Fibroblast of pulmonary artery (primary cell): Measurements from ENCODE around the gene RPTOR.
"Not testable (repeated sequence)": the region's sequence is repeated elsewhere in the genome, so short reads cannot be mapped to it uniquely, and the experiment has no call there.

Source experiments
- DNase-seq: peaks from one replicate; pipeline ENCODE4 v3.0.0-alpha.2; 2010; ENCODE audit warnings: low read depth
- H3K4me3 ChIP-seq: replicated peaks from 2 replicates; pipeline ENCODE4 v1.5.1; 2011; ENCODE audit warnings: low read depth, mild to moderate bottlenecking, control low read depth, low read length, moderate library complexity
- TF ChIP-seq, protein P1 (sequence below): IDR thresholded peaks from 2 replicates; pipeline ENCODE4 v1.5.1; 2011; ENCODE audit warnings: mild to moderate bottlenecking, control low read depth, low read length, inconsistent platforms; ENCODE audit errors: missing control alignments

RPTOR gene

DNA sequence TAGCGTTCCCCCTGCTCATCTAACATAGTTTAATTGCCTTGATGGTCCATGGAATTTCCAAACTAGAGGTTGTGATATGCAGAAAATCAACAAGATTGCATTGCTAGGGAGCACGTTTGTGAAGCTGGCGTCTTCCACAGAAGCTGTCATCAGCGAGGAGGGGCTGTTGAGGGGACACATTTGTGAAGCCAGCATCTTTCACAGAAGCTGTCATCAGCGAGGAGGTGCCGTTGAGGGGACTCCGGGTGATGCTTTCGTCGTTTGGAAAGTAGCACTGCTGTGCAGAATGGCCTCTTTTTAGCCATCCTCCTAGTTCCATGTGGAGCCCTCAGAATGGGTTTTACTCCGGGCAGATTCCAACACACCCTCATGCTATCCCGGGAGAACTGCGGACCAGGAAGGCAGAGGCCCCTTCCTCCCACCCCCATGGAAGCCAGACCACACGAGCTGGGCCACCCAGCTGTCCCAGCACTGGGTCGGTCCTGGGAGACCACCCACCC, 327.4 kb downstream of the RPTOR start:
- no peak overlapping the region for H3K4me3 ChIP-seq
- TF ChIP-seq, protein P1, sequence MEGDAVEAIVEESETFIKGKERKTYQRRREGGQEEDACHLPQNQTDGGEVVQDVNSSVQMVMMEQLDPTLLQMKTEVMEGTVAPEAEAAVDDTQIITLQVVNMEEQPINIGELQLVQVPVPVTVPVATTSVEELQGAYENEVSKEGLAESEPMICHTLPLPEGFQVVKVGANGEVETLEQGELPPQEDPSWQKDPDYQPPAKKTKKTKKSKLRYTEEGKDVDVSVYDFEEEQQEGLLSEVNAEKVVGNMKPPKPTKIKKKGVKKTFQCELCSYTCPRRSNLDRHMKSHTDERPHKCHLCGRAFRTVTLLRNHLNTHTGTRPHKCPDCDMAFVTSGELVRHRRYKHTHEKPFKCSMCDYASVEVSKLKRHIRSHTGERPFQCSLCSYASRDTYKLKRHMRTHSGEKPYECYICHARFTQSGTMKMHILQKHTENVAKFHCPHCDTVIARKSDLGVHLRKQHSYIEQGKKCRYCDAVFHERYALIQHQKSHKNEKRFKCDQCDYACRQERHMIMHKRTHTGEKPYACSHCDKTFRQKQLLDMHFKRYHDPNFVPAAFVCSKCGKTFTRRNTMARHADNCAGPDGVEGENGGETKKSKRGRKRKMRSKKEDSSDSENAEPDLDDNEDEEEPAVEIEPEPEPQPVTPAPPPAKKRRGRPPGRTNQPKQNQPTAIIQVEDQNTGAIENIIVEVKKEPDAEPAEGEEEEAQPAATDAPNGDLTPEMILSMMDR, result no peak

DNA sequence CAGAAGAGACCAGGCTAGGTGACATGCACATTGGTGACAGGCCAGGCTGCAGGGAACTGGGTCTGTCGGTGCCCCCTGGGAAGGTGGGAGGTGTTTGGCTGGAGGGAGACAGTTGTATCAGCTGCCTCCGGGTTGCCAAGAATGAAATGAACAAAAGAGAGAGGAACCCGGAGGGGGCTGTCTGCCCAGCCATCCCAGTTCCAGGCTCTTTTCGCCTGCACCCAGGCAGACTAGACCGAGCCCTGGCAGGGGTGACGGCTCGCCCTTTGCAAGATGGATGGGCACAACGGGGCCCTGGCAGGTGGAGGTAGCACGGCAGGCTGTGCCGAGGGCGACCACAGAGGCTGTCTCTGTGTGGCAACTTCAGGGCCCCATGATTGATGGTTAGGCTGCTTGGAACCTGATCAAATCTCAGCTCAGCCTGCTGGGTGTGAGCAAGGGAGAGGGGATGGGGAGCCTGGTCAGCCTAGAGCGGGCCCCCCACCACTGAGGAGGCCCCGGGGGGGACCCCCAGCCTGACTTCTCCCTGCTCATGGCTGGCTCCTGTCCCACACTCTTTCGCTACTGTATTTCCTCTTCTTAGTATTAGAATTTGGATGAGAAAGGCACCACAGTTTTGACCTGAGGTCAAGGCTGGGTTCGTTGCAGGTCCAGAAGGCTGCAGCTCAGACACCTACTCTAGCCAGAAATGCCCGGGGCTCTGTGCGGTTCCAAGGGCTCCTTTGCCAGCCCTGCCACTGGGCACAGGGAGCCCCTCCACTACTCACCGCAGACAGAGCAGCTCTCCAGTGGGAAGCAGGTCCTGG, 328.1 kb downstream of the RPTOR start:
- TF ChIP-seq, protein P1, result no peak
- H3K4me3 ChIP-seq, result no peak overlapping the region
- no peak for DNase-seq

More for the DNA sequence above, 327.4 kb downstream of the RPTOR start:
- no peak for DNase-seq

- no peak overlapping the region for H3K4me3 ChIP-seq
- TF ChIP-seq, protein P1, result no peak
- no peak for DNase-seq
Observed at GRCh38 chr17:80873307-80873951, 328.8 kb downstream of the RPTOR start.

- no peak for DNase-seq
- H3K4me3 ChIP-seq, result no peak overlapping the region
- TF ChIP-seq, protein P1, result no peak
Observed at GRCh38 chr17:80874866-80875445, 330.3 kb downstream of the RPTOR start.

DNA sequence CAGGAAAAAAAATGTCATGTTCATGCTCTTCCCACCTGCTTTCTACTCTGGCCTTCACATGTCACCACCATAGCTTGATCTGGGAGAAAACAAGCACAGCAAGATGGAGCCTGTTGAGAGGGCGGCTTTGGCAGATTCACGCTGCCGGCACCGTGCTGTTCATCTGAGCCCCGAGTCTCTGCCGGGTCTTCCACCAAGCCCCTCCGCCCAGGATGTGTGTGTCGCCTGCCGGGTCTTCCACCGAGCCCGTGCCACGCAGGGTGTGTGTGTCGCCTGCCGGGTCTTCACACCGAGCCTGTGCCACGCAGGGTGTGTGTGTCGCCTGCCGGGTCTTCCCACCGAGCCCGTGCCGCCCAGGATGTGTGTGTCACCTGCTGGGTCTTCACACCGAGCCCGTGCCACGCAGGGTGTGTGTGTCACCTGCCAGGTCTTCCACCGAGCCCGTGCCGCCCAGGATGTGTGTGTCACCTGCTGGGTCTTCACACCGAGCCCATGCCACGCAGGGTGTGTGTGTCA, 330.9 kb downstream of the RPTOR start:
- H3K4me3 ChIP-seq, DNase-seq: not testable (repeated sequence)

DNA sequence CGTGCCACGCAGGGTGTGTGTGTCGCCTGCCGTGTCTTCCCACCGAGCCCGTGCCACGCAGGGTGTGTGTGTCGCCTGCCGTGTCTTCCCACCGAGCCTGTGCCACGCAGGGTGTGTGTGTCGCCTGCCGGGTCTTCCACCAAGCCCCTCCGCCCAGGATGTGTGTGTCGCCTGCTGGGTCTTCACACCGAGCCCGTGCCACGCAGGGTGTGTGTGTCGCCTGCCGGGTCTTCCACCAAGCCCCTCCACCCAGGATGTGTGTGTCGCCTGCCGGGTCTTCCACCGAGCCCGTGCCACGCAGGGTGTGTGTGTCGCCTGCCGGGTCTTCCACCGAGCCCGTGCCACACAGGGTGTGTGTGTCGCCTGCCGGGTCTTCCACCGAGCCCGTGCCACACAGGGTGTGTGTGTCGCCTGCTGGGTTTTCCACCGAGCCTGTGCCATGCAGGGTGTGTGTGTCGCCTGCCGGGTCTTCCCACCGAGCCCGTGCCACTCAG, 331.9 kb downstream of the RPTOR start:
- DNase-seq, H3K4me3 ChIP-seq: not testable (repeated sequence)

DNA sequence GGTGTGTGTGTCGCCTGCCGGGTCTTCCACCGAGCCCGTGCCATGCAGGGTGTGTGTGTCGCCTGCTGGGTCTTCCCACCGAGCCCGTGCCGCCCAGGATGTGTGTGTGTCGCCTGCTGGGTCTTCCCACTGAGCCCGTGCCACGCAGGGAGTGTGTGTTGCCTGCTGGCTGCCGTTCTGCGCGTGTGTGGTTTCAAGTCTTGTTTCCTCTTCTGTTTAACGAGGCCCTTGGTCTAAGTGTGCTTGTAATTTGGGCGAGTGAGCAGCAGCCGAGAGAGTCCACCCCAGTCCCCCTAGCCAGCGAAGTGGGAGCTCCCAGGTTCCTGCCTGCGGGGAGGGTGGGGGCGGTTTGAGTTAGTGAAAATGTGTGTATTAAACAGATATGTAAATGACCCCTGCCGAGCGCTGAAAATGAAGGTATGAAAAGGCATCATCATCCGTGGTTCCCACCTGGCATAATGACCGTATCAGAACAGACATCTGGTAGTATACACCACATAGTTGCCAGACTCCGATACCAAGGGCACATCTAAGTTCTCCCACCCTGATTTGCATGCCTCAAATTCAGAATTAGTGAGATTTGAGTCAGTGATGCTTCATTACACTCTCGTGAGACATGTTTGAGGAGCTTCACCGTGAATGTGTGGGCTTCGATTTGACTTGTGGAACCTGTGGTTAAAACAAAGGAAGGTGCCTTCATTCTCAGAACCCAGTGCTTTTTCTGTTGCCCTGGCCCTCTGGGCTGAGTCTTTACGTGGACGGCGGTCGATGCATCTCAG, 332.5 kb downstream of the RPTOR start:
- TF ChIP-seq, protein P1, result no peak
- no peak for DNase-seq
- H3K4me3 ChIP-seq, result no peak overlapping the region
